Activated naive CD4-positive, alpha-beta T cell treated with anti-CD3 and anti-CD28 coated beads, Interleukin-2, amount 50 U/mL, for 24 hours (primary cell): ENCODE measurements around the gene ZNF708.
"Not testable (repeated sequence)": the region's sequence is repeated elsewhere in the genome, so short reads cannot be mapped to it uniquely, and the experiment has no call there.

Experiments used
- H3K27ac Mint-ChIP-seq: one replicate; pipeline ENCODE4 v1.8.0; 2021; ENCODE audit warnings: mild to moderate bottlenecking, mixed read lengths
- H3K27me3 Mint-ChIP-seq: one replicate; pipeline ENCODE4 v1.8.0; 2021; ENCODE audit warnings: mixed read lengths
- H3K36me3 Mint-ChIP-seq: one replicate; pipeline ENCODE4 v1.8.0; 2021; ENCODE audit warnings: mixed read lengths
- H3K4me1 Mint-ChIP-seq: one replicate; pipeline ENCODE4 v1.8.0; 2021; ENCODE audit warnings: mixed read lengths
- H3K4me3 Mint-ChIP-seq: one replicate; pipeline ENCODE4 v1.8.0; 2021; ENCODE audit warnings: mild to moderate bottlenecking, mixed read lengths
- H3K9me3 Mint-ChIP-seq: one replicate; pipeline ENCODE4 v1.8.0; 2021; ENCODE audit warnings: mixed read lengths

The ZNF708 gene

GRCh38 chr19:21328885-21329605, at the start of gene ZNF708:
Gene ZNF708, minus strand, starts transcription at chr19:21329410. Its CDS starts 198 bp downstream, at chr19:21329212.
- Mint-ChIP-seq H3K36me3 (peaks cover 23% of the 10 kb centered on the region), H3K27me3 (no peaks in the 10 kb centered on the region), H3K27ac (peak within 1 kb of the TSS; percentile 98), H3K9me3 (no peaks in the 10 kb centered on the region), H3K4me3 (peak within 1 kb of the TSS; percentile 98), H3K4me1 (peaks cover 44% of the 10 kb centered on the region)

GRCh38 chr19:21362291-21362690, 33.1 kb upstream of the ZNF708 start:
- Mint-ChIP-seq H3K27ac (no peak overlapping the region), H3K4me1 (peaks cover 16% of the 10 kb centered on the region), H3K4me3 (no peak overlapping the region), H3K27me3 (no peaks in the 10 kb centered on the region), H3K36me3 (peaks cover 30% of the 10 kb centered on the region), H3K9me3 (peaks cover 6% of the 10 kb centered on the region)

GRCh38 chr19:21358768-21359451, 29.7 kb upstream of the ZNF708 start, which contains the start of gene ZNF738:
Gene ZNF738, plus strand, starts transcription at chr19:21359000. Its CDS starts 141 bp downstream, at chr19:21359141.
- H3K4me1 Mint-ChIP-seq, result peaks cover 13% of the 10 kb centered on the region
- H3K9me3 Mint-ChIP-seq, result peaks cover 5% of the 10 kb centered on the region
- peaks cover 10% of the 10 kb centered on the region for H3K36me3 Mint-ChIP-seq
- peak within 1 kb of the TSS; percentile 97 for H3K4me3 Mint-ChIP-seq
- peak within 1 kb of the TSS; percentile 92 for H3K27ac Mint-ChIP-seq
- no peaks in the 10 kb centered on the region for H3K27me3 Mint-ChIP-seq

GRCh38 chr19:21352830-21353229, 23.6 kb upstream of the ZNF708 start:
- Mint-ChIP-seq H3K27me3 (no peaks in the 10 kb centered on the region), H3K9me3 (peaks cover 30% of the 10 kb centered on the region), H3K36me3 (peaks cover 3% of the 10 kb centered on the region), H3K27ac (no peak overlapping the region), H3K4me3 (no peak overlapping the region), H3K4me1 (peaks cover 10% of the 10 kb centered on the region)

- peaks cover 14% of the 10 kb centered on the region for H3K9me3 Mint-ChIP-seq
- not testable (repeated sequence) for H3K36me3 Mint-ChIP-seq, H3K27me3 Mint-ChIP-seq, H3K27ac Mint-ChIP-seq, H3K4me3 Mint-ChIP-seq, H3K4me1 Mint-ChIP-seq
Measured at GRCh38 chr19:21344841-21345240, 15.6 kb upstream of the ZNF708 start.

GRCh38 chr19:21335721-21336120, 6.5 kb upstream of the ZNF708 start:
- Mint-ChIP-seq H3K4me1 (no peaks in the 10 kb centered on the region), H3K36me3 (peaks cover 9% of the 10 kb centered on the region), H3K27me3 (peaks cover 2% of the 10 kb centered on the region), H3K4me3 (no peak overlapping the region), H3K27ac (no peak overlapping the region), H3K9me3 (peaks cover 17% of the 10 kb centered on the region)

GRCh38 chr19:21328406-21328805, 804 bp downstream of the ZNF708 start:
- H3K4me3 Mint-ChIP-seq, result peak overlapping the region; percentile 98
- no peaks in the 10 kb centered on the region for H3K27me3 Mint-ChIP-seq
- peak overlapping the region; percentile 98 for H3K27ac Mint-ChIP-seq
- H3K9me3 Mint-ChIP-seq, result no peaks in the 10 kb centered on the region
- H3K4me1 Mint-ChIP-seq, result peaks cover 50% of the 10 kb centered on the region
- peaks cover 25% of the 10 kb centered on the region for H3K36me3 Mint-ChIP-seq

- peaks cover 71% of the 10 kb centered on the region for H3K4me1 Mint-ChIP-seq
- no peaks in the 10 kb centered on the region for H3K9me3 Mint-ChIP-seq
- H3K4me3 Mint-ChIP-seq, result peak overlapping the region; percentile 23
- no peak overlapping the region for H3K27ac Mint-ChIP-seq
- no peaks in the 10 kb centered on the region for H3K27me3 Mint-ChIP-seq
- peaks cover 34% of the 10 kb centered on the region for H3K36me3 Mint-ChIP-seq
Measured at GRCh38 chr19:21326169-21326568, 3.0 kb downstream of the ZNF708 start.

GRCh38 chr19:21323000-21323399, 6.2 kb downstream of the ZNF708 start:
- Mint-ChIP-seq H3K27me3 (no peaks in the 10 kb centered on the region), H3K4me3 (no peak overlapping the region), H3K36me3 (peaks cover 44% of the 10 kb centered on the region), H3K9me3 (no peaks in the 10 kb centered on the region), H3K27ac (no peak overlapping the region), H3K4me1 (peaks cover 81% of the 10 kb centered on the region)

GRCh38 chr19:21322528-21322927, 6.7 kb downstream of the ZNF708 start:
- Mint-ChIP-seq H3K36me3 (peaks cover 44% of the 10 kb centered on the region), H3K27me3 (no peaks in the 10 kb centered on the region), H3K9me3 (no peaks in the 10 kb centered on the region), H3K4me1 (peaks cover 77% of the 10 kb centered on the region), H3K4me3 (no peak overlapping the region), H3K27ac (no peak overlapping the region)

- Mint-ChIP-seq H3K4me1 (peaks cover 78% of the 10 kb centered on the region), H3K36me3 (peaks cover 47% of the 10 kb centered on the region), H3K27me3 (no peaks in the 10 kb centered on the region), H3K27ac (peak overlapping the region; percentile 19), H3K9me3 (no peaks in the 10 kb centered on the region), H3K4me3 (no peak overlapping the region)
Measured at GRCh38 chr19:21321996-21322395, 7.2 kb downstream of the ZNF708 start.

- Mint-ChIP-seq H3K4me3 (no peak overlapping the region), H3K9me3 (no peaks in the 10 kb centered on the region), H3K27ac (no peak overlapping the region), H3K36me3 (peaks cover 41% of the 10 kb centered on the region), H3K27me3 (no peaks in the 10 kb centered on the region), H3K4me1 (peaks cover 71% of the 10 kb centered on the region)
Measured at GRCh38 chr19:21321134-21321533, 8.1 kb downstream of the ZNF708 start.

- Mint-ChIP-seq H3K27me3 (no peaks in the 10 kb centered on the region), H3K4me3 (no peak overlapping the region), H3K9me3 (no peaks in the 10 kb centered on the region), H3K36me3 (peaks cover 32% of the 10 kb centered on the region), H3K4me1 (peaks cover 58% of the 10 kb centered on the region), H3K27ac (no peak overlapping the region)
Measured at GRCh38 chr19:21317821-21318220, 11.4 kb downstream of the ZNF708 start.

- Mint-ChIP-seq H3K9me3 (no peaks in the 10 kb centered on the region), H3K27me3 (no peaks in the 10 kb centered on the region), H3K27ac (no peak overlapping the region), H3K36me3 (peaks cover 29% of the 10 kb centered on the region), H3K4me1 (peaks cover 48% of the 10 kb centered on the region), H3K4me3 (no peak overlapping the region)
Measured at GRCh38 chr19:21314676-21315075, 14.5 kb downstream of the ZNF708 start.

GRCh38 chr19:21312807-21313206, 16.4 kb downstream of the ZNF708 start:
- H3K27me3 Mint-ChIP-seq, H3K9me3 Mint-ChIP-seq, H3K4me3 Mint-ChIP-seq: not testable (repeated sequence)
- Mint-ChIP-seq H3K4me1 (peaks cover 52% of the 10 kb centered on the region), H3K36me3 (peaks cover 35% of the 10 kb centered on the region), H3K27ac (peak overlapping the region; percentile 41)

- Mint-ChIP-seq H3K27me3 (no peaks in the 10 kb centered on the region), H3K36me3 (peaks cover 49% of the 10 kb centered on the region), H3K4me1 (peaks cover 34% of the 10 kb centered on the region), H3K4me3 (no peak overlapping the region), H3K27ac (no peak overlapping the region), H3K9me3 (peaks cover 5% of the 10 kb centered on the region)
Measured at GRCh38 chr19:21308773-21309172, 20.4 kb downstream of the ZNF708 start.
